HL-60/S4 treated with phorbol 12-myristate 13-acetate at 8.2 ng/mL for 4 days and 3 days (cell line): ENCODE measurements around the gene MRPL50.

Experiments used
- in situ Hi-C: fragments of 300-500 bp; cut with MboI; formaldehyde crosslinking; loops from 2 replicates; pipeline ENCODE4 v1.15.0; 2022; ENCODE audit warnings: low sequenced_read_pairs

Gene MRPL50

DNA sequence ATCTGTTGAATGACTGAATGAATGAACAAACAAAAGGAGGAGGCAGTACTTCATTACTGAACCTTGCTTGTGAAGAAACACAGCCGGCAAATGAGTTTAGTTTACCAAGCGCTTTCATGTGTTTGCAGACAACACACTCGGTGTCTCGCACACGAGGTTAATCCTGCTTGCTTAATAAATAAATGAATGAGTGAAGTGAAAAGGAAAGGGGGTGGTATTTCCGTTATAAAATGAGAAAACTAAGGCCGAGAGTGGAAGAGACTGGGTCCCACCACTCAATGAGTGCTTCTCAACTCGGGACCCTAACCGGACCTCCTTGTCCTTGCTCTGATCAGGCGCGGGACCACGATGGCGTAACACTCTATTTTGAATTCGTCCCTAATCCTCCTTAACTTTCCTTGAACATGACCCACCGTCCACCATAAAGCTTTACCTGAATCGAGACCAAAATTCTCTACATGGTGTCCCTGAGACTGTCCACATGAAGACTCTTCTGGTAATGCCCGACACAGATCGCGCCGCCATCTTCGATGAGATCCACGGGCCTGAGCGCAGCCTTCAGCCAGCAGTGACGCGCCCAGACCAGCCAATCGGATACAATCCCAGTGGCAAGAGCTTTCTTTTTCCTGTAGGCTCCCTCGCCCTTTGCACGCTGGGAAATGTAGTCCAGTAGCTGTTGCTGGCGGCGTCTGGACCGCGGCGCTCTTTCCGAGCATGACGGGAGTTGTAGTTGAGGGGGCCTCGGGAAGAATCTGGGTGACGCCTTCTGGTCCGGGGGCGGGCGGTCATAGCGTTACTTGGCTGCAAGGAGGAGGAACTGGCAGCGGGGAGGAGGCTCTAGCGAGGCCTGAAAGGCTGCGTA, at the start of gene MRPL50, which contains the start of gene ZNF189:
Gene MRPL50 (minus strand): TSS at position 551 of the 862 bp plus-strand sequence. CDS start 26 bp downstream, at position 525.
Gene ZNF189 (plus strand): TSS at position 784 of the 862 bp plus-strand sequence. CDS start 306 bp downstream, outside the sequence.
- in situ Hi-C loops: no loop called here

- in situ Hi-C loops: no loop called here
Observed at GRCh38 chr9:101446732-101447131, 48.3 kb upstream of the MRPL50 start.

DNA sequence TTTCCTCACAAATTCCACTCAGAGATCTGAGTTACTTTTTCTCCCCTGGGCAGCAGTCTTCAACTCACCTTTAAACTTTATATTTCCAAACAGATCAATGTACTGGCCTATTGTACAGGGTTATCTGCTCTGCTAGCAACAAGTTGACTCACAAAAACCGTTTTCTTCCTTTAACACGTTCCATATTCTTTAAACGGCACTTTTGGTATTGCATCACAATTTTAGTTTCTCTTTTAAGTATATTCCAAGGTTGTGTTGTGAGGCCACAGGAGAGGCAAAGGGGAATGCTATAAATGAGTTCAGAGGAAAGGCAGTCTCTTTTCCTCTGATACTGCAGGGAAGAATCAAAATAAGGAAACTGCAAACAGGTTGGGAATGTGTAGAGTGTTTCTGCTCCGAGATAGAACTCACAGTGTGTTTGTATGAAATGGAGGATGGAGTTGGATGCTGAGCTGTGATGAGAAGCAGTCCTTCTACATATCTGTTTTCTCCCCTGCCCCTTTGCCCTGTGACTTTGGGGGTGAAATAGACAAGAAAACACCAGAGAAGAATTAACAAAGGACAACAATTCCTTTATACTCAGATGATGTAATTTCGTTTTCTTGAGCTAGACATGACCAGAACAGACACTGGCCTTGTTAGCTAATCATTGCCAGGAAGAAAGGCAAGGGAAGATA, 47.1 kb upstream of the MRPL50 start:
- in situ Hi-C loops: no loop called here

DNA sequence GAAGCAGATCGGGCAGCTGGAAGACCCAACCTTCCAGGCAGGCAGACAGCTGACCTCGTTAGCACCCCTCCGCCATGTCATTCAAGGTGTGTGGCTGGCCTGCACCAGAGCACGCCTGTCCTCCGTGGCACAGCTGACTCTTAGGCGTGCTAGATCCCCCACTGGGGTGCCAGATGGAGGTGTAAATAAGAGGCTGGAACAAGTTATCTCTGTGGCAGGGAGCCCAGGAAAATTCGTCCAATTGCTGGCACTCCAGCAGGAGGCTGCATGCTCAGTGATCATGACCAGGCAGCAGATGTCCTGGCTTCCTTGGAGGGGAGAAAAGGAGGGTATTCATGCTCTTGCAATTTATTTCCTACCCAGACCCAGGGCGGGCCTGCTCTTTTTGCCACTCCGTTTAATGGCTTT, 45.0 kb upstream of the MRPL50 start:
- in situ Hi-C loops: no loop called here

- in situ Hi-C loops: no loop called here
Observed at GRCh38 chr9:101442736-101443135, 44.3 kb upstream of the MRPL50 start.

DNA sequence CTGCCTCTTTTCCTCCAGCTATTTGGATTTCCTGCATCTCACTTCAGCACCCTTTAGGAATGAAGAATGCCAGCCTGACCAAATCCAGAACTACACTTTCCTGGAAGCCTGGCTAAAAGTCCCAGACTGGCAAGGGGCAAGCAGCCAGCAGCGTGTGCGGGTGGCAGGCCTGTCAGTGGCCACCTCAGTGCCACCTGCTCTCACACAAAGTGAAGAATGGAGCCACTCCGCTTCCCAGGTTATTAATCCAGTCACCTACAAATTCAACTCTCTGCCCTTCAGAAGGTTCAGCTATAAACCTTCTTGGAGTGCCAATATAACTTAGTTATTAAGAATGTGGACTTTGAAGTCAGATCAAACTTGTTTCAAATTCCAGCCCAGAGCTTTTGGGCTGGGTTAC, 43.9 kb upstream of the MRPL50 start:
- in situ Hi-C loops: no loop called here

- in situ Hi-C loops: no loop called here
Observed at GRCh38 chr9:101440714-101441230, 42.4 kb upstream of the MRPL50 start.

DNA sequence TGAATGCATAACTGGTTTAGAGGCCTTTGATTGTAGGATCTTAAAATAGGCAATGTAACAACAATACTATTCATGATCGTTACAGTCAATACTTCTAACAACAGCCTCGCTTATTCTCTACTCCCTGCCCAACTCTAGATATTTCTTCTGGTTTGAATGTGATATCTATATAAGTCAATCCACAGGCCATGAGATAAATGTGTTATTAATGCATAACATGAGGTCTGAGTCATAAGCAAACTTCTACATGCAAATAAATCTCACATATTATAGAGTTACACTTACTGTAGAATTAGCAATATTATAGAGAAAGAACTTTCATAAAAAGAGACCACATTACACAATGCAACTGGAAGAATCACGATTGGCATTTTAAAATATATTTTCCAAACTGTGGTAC, 40.1 kb upstream of the MRPL50 start:
- in situ Hi-C loops: no loop called here

DNA sequence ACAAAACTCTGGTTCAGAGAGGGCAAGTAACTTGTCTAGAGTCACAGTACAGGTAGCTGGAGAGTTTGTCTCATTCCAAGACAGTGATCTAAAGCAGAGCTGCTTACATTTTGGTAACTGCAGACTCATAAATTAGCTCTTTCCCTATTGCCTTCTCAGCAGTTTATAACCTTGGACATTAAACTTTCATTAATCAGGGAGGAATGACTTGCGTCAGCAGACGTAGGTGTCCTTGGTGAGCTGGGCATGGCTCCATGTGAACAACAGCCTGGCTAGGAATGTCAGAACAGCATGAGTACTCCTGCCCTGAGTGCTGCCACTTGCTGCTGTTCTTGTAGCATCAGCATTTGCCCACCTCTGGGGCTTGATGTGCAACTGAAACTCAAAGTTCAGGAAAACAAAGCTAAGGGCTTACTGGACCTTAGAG, 39.4 kb upstream of the MRPL50 start:
- in situ Hi-C loops: no loop called here

DNA sequence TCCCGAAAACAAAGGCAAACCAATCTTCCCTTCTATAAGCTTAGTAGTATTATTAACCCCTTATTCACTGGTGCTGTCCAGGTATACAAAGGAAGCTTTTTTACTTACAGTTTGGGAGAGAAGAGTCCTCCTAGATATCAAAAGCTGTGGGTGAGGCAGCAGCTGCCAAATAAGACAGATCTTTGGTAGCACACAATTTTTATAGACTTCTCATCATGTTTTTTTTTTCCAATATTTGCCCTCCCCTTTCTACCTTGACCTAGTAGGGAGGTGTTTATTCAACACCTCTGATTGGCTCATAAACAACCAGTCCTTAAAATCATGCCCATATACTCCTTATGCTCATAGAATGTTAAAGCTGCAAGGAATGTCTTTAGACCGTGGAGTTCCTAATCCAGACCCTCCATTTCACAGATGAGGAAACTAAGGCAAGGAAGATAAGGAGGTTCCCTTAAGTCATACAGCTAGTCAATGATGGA, 37.2 kb upstream of the MRPL50 start, which contains the start of gene ALDOB:
Gene ALDOB (minus strand): TSS at position 174 of the 479 bp plus-strand sequence. CDS start 4,887 bp downstream, outside the sequence.
- in situ Hi-C loops: no loop called here

GRCh38 chr9:101434998-101435397, 36.6 kb upstream of the MRPL50 start:
- in situ Hi-C loops: no loop called here

- in situ Hi-C loops: no loop called here
Observed at GRCh38 chr9:101433229-101433628, 34.8 kb upstream of the MRPL50 start.

DNA sequence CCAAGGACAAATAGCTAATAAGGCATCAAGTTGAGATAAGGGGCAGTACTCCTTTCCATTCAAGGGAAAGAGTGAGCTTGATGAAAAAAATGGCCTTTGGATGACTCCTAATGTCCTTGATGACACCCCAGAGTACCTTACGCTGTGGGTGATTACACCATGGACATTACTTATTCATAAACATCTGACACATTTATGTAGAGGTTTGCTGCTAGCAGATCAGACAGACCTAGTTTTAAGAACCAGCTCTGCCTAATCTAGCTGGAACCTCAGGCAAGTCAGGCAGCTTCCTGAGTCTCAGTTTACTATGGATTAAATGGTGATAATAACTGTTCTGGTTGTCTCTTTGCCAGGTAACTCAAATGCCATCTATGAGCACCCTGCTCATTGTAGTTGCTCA, 34.3 kb upstream of the MRPL50 start:
- in situ Hi-C loops: no loop called here

GRCh38 chr9:101432171-101432570, 33.8 kb upstream of the MRPL50 start:
- in situ Hi-C loops: no loop called here

DNA sequence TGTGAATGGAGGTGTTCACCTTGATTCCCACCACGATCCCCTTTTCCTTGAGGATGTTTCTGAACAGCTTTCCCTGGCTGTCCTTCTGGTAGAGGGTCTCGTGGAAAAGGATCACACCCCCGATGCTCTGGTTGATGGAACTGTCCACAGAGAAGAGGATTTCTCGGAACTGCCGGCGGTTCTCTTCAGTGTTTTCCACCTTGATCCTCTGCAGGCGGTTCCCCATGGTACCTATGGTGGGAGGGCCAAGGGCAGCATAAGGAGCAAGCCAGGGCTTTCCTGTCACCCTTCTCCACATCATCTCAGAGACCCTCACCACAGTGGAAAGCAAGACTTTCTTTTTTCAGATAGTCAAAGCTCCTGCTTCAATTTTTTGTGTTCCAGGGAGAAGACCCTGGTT, 31.3 kb upstream of the MRPL50 start:
- in situ Hi-C loops: no loop called here

DNA sequence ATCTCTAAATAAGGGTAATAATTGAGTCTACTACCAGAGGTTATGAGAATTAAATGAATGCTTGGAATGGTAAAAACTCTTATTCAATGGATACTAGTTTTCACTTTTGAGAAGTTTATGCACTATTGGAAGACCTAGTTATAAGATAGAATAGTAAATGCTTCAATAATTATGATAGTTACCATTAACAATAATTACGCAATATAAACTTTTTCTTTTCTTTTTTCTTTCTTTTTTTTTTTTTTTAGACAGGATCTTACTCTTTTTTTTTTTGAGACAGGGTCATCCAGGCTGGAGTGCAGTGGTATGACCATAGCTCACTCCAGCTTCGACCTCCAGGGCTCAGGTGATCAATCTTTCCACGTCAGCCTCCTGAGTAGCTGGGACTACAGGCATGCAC, 30.5 kb upstream of the MRPL50 start:
- in situ Hi-C loops: no loop called here

DNA sequence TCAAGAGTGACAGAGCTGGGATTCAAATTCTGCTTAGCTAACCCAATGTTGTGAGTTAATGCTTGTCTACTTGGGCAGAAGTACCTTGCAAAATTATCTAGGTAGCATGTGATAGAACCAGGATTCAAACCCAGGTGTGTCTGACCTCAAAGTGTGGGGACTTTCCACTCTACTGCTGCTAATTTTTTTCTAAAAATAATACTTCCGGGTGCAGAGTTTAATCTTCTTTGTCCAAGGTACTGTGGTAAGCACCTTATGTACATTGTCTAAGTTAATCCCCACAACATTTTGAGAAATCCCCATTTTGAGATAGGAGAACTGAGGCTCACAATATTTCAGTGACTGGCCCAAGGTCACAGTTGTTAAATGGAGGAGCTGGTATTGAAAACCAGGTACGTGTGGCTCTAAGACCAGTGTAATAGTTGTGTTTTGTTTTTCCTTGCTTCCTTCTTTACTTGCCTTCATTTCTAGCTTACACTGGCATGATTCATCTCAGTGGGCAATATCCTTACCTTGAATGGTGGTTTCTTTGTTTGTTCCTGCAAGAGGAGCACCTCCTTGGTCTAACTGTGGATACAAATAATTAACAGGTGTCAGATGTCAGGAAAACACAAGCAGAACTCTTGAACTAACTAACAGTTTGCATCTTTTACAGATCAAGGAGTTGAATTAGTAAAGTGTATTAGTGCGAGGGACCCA, 29.7 kb upstream of the MRPL50 start:
- in situ Hi-C loops: no loop called here

- in situ Hi-C loops: no loop called here
Observed at GRCh38 chr9:101427358-101427757, 28.9 kb upstream of the MRPL50 start.

DNA sequence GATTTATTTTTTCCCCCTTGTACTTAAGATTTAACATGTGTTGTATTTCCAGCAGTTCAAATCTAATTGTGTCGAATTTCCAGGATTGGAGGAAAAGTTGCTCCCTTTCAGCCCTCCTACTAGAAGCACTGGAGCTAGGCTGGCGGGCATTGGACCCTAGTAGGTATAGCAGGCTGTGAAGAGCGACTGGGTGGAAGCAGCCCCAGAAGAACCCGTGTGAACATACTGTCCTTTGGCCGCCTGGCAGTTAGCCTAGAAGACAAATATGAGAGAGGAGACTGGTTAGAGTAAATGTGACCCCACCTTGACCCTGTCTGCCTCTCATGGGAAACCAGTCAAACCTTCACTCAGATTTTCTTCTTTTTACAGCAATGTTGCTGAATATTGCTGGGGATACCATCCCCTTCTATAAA, 23.2 kb upstream of the MRPL50 start:
- in situ Hi-C loops: no loop called here

DNA sequence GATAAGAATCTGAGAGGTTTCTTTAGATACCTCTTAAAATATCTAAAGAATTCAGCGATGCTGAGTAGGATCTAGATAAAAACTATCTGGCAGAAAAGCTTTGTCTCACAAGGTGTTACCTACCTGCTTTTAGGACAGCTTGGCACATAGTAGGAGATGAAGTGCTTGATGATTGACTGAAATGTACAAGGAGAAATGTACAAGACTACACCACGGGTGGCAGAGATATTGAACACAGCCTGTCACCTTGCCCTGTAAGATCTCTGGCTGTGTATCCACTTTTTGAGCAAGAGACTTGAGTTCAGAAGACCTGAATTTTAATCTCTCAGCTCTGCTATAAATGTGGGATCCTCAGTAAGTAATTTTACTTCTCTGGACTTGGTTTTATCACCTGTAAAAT, 21.4 kb upstream of the MRPL50 start:
- in situ Hi-C loops: no loop called here
